ENCODE measurements around the gene RHOBTB1.

Gene RHOBTB1

DNA sequence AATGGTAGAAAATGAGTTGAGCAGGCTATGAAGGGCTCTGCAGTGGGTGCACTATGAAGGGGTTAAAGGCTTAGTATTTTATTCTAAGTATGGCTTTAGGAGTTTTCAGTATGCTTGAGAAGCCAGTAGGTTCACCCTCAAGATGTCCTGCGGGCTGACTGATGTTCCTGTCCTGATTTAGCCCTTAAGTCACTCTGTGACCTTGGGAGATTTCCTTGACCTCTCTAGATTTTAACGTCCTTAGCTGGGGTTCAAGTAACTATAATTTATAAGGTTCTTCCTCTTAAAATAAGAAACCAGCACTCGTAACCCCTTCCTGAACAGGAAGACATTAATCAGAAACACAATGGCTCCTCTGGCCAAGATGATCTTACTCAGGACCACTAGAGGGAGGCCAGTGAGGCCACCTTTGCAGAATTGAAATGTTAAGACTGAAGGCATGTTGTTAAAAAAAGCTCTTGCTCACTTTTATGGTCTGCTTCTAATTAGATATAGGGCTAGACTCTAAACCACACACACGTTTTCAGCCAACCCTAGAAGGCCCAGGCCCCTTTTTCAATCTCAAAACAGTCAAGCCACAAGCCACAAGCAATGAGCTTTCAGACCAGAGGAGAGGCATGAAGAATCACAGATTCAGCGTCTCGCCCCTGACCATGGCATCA lies 123.8 kb downstream of the RHOBTB1 start:
- DNase-seq (ENCODE audit: low read depth in 2 of 2) = no peak

Data from stimulated activated CD4-positive, alpha-beta T cell treated with anti-CD3 and anti-CD28 coated beads, Interleukin-1b, Interleukin-23, amount 100 ng/mL, for 1 hour (primary cell).